HEK293 (cell line): ENCODE data around the gene CHST5.

ENCODE experiments used
- CTCF ChIA-PET: fragments of 350-600 bp; formaldehyde crosslinking; extraction: SDS; loops from one replicate; lab custom pipeline; 2021; ENCODE audit warnings: antibody characterized with exemption; lab: Yijun Ruan, JAX
- POLR2A ChIA-PET: fragments of 300-600 bp; formaldehyde crosslinking; extraction: SDS; loops from one replicate; lab custom pipeline; 2020; ENCODE audit warnings: antibody characterized with exemption, inconsistent platforms; lab: Yijun Ruan, JAX
- H3K27ac ChIP-seq: fragments of 200-500 bp; sonication (Bioruptor generic); 2 replicates; pipeline ENCODE4 v1.5.1; 2014; ENCODE audit warnings: low read depth, low read length, control low read depth, inconsistent platforms; ENCODE audit errors: extremely low read depth
- H3K36me3 ChIP-seq, 2 experiments: fragments of 200-500 bp in 1 of 2; sonication (Bioruptor generic) in 1 of 2; 1 replicate in 1 of 2; 2 replicates in 1 of 2; pipeline ENCODE4 v1.5.1; 2014 to 2017; ENCODE audit warnings: inconsistent platforms in 2 of 2, low read length in 2 of 2; ENCODE audit not compliant: control insufficient read depth in 2 of 2, insufficient read depth in 1 of 2
- H3K4me1 ChIP-seq: fragments of 200-500 bp; sonication (Bioruptor generic); 2 replicates; pipeline ENCODE4 v1.5.1; 2014; ENCODE audit warnings: mild to moderate bottlenecking, low read length, inconsistent platforms; ENCODE audit not compliant: control insufficient read depth, insufficient read depth
- H3K4me3 ChIP-seq: 2 replicates; pipeline ENCODE4 v1.5.1; 2011; ENCODE audit warnings: low read depth, mild to moderate bottlenecking, control low read depth, low read length, moderate library complexity
- H3K9me3 ChIP-seq: fragments of 200-500 bp; sonication (Bioruptor generic); 2 replicates; pipeline ENCODE4 v1.5.1; 2014; ENCODE audit warnings: low read depth, low read length, inconsistent platforms; ENCODE audit not compliant: control insufficient read depth, insufficient read depth
- EGR2 ChIP-seq: fragments of 450-650 bp; formaldehyde crosslinking; IDR thresholded peaks from 2 replicates; pipeline ENCODE4 v1.5.1; 2016; ENCODE audit warnings: low read depth, missing biosample characterization, missing genetic modification characterization
- KLF8 ChIP-seq: fragments of 450-650 bp; formaldehyde crosslinking; IDR thresholded peaks from 2 replicates; pipeline ENCODE4 v1.5.1; 2016; ENCODE audit warnings: missing biosample characterization, missing genetic modification characterization
- OSR2 ChIP-seq: fragments of 450-650 bp; formaldehyde crosslinking; IDR thresholded peaks from 2 replicates; pipeline ENCODE4 v1.5.1; 2016; ENCODE audit warnings: missing biosample characterization, missing genetic modification characterization
- SCRT1 ChIP-seq: fragments of 450-650 bp; formaldehyde crosslinking; IDR thresholded peaks from 2 replicates; pipeline ENCODE4 v1.5.1; 2016; ENCODE audit warnings: missing biosample characterization, missing genetic modification characterization, borderline replicate concordance
- SCRT2 ChIP-seq: fragments of 450-650 bp; formaldehyde crosslinking; IDR thresholded peaks from 2 replicates; pipeline ENCODE4 v1.5.1; 2016; ENCODE audit warnings: missing biosample characterization, missing genetic modification characterization
- ZBTB21 ChIP-seq: fragments of 450-650 bp; formaldehyde crosslinking; IDR thresholded peaks from 2 replicates; pipeline ENCODE4 v1.5.1; 2017; ENCODE audit warnings: missing biosample characterization, missing genetic modification characterization
- ZBTB8A ChIP-seq: fragments of 450-650 bp; formaldehyde crosslinking; IDR thresholded peaks from 2 replicates; pipeline ENCODE4 v1.5.1; 2016; ENCODE audit warnings: missing biosample characterization, missing genetic modification characterization
- ZFP37 ChIP-seq: fragments of 450-650 bp; formaldehyde crosslinking; IDR thresholded peaks from 2 replicates; pipeline ENCODE4 v1.5.1; 2016; ENCODE audit warnings: missing biosample characterization, missing genetic modification characterization
- ZNF140 ChIP-seq: fragments of 450-650 bp; formaldehyde crosslinking; IDR thresholded peaks from 2 replicates; pipeline ENCODE4 v1.5.1; 2016; ENCODE audit warnings: missing biosample characterization, missing genetic modification characterization
- ZNF274 ChIP-seq, 2 experiments: fragments of 200-500 bp in 1 of 2; fragments of 450-650 bp in 1 of 2; sonication (Bioruptor generic) in 1 of 2; formaldehyde crosslinking in 1 of 2; IDR thresholded peaks; 2 replicates each; pipeline versions ENCODE4 v1.5.1 to v1.6.1; 2014 to 2016; ENCODE audit warnings: borderline replicate concordance in 1 of 2, inconsistent platforms in 1 of 2, low read length in 1 of 2, missing biosample characterization in 1 of 2, missing genetic modification characterization in 1 of 2
- ZNF280C ChIP-seq: fragments of 450-650 bp; formaldehyde crosslinking; IDR thresholded peaks from 2 replicates; pipeline ENCODE4 v1.5.1; 2016; ENCODE audit warnings: missing biosample characterization, missing genetic modification characterization
- ZNF366 ChIP-seq: fragments of 450-650 bp; formaldehyde crosslinking; conservative IDR thresholded peaks from 2 replicates; pipeline ENCODE4 v1.5.1; 2016; ENCODE audit warnings: missing biosample characterization, missing genetic modification characterization
- ZNF501 ChIP-seq: fragments of 450-650 bp; formaldehyde crosslinking; IDR thresholded peaks from 2 replicates; pipeline ENCODE4 v1.5.1; 2016; ENCODE audit warnings: missing biosample characterization, missing genetic modification characterization
- ZNF518A ChIP-seq: fragments of 450-650 bp; formaldehyde crosslinking; conservative IDR thresholded peaks from 2 replicates; pipeline ENCODE4 v1.5.1; 2016; ENCODE audit warnings: low read depth, missing biosample characterization, missing genetic modification characterization
- ZNF548 ChIP-seq: fragments of 450-650 bp; formaldehyde crosslinking; IDR thresholded peaks from 2 replicates; pipeline ENCODE4 v1.5.1; 2016; ENCODE audit warnings: missing biosample characterization, missing genetic modification characterization
- ZNF629 ChIP-seq: fragments of 450-650 bp; formaldehyde crosslinking; IDR thresholded peaks from 2 replicates; pipeline ENCODE4 v1.5.1; 2017; ENCODE audit warnings: missing biosample characterization, missing genetic modification characterization
- ZNF768 ChIP-seq: fragments of 450-650 bp; formaldehyde crosslinking; IDR thresholded peaks from 2 replicates; pipeline ENCODE4 v1.5.1; 2018; ENCODE audit warnings: missing biosample characterization, mild to moderate bottlenecking, missing genetic modification characterization
- ZSCAN4 ChIP-seq: fragments of 450-650 bp; formaldehyde crosslinking; IDR thresholded peaks from 2 replicates; pipeline ENCODE4 v1.5.1; 2017; ENCODE audit warnings: missing biosample characterization, missing genetic modification characterization
- TF ChIP-seq, protein P1 (sequence below): fragments of 450-650 bp; formaldehyde crosslinking; IDR thresholded peaks from 2 replicates; pipeline ENCODE4 v1.5.1; 2017; ENCODE audit warnings: missing biosample characterization, missing genetic modification characterization
- TF ChIP-seq, protein P2 (sequence below): fragments of 450-650 bp; formaldehyde crosslinking; IDR thresholded peaks from 2 replicates; pipeline ENCODE4 v1.5.1; 2016; ENCODE audit warnings: missing biosample characterization, missing genetic modification characterization

CHST5 gene

DNA sequence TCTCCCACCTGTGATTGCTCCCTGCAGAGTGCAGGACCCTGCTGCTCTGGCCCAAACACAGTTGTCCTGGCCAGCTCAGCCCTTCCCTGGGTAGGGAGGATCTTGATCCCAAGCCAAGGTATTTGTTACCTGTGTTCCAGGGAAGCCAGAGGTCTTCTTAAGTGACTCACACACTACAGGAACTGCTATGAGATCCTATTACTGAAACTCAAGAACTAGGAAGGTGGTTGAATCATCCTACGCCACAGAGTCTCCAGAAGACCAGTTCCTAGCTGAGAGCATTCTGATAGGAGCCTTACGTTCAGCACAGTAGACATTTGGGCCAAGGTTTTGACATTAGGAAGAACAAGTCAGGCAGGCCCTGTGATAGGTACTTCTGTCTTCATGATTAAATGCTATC lies 52.7 kb downstream of the CHST5 start:
- ChIA-PET POLR2A (interaction anchor here (1.0 kb wide), 1 partner anchor 9 kb away, joined by 3 read pairs; no protein-coding TSS in a partner anchor), CTCF (interaction anchor here (0.6 to 2.1 kb wide), 3 partner anchors 14 to 34 kb away, joined by 4 to 5 read pairs (median 4); no protein-coding TSS in a partner anchor)
- TF ChIP-seq ZNF629 (peak; percentile 30; the same call in 1 of the 2 replicates), ZFP37 (tag by site-specific recombination) (no peak), ZBTB8A (tag by site-specific recombination) (no peak), KLF8 (tag by site-specific recombination) (peak; percentile 40; the same call in 1 of the 2 replicates), ZNF366 (tag by site-specific recombination) (0 out of 2 replicates have a peak, but pooled peaks have one; percentile 13), ZNF518A (tag by site-specific recombination) (no peak), ZSCAN4 (tag by site-specific recombination) (no peak)
- TF ChIP-seq, protein P1, sequence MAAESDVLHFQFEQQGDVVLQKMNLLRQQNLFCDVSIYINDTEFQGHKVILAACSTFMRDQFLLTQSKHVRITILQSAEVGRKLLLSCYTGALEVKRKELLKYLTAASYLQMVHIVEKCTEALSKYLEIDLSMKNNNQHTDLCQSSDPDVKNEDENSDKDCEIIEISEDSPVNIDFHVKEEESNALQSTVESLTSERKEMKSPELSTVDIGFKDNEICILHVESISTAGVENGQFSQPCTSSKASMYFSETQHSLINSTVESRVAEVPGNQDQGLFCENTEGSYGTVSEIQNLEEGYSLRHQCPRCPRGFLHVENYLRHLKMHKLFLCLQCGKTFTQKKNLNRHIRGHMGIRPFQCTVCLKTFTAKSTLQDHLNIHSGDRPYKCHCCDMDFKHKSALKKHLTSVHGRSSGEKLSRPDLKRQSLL (tag by site-specific recombination): no peak
- TF ChIP-seq, protein P2, sequence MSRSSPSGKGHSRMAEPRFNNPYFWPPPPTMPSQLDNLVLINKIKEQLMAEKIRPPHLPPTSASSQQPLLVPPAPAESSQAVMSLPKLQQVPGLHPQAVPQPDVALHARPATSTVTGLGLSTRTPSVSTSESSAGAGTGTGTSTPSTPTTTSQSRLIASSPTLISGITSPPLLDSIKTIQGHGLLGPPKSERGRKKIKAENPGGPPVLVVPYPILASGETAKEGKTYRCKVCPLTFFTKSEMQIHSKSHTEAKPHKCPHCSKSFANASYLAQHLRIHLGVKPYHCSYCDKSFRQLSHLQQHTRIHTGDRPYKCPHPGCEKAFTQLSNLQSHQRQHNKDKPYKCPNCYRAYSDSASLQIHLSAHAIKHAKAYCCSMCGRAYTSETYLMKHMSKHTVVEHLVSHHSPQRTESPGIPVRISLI (tag by site-specific recombination): no peak
- Histone ChIP-seq H3K27ac (0 out of 2 replicates have a peak overlapping the region, but pooled peaks have one; percentile 11), H3K4me3 (no peak overlapping the region), H3K9me3 (no peaks in the 10 kb centered on the region), H3K36me3 (peaks cover 0 to 5% of the 10 kb centered on the region in 2 experiments; a peak in 1 of 3 replicates), H3K4me1 (no peaks in the 10 kb centered on the region)

DNA sequence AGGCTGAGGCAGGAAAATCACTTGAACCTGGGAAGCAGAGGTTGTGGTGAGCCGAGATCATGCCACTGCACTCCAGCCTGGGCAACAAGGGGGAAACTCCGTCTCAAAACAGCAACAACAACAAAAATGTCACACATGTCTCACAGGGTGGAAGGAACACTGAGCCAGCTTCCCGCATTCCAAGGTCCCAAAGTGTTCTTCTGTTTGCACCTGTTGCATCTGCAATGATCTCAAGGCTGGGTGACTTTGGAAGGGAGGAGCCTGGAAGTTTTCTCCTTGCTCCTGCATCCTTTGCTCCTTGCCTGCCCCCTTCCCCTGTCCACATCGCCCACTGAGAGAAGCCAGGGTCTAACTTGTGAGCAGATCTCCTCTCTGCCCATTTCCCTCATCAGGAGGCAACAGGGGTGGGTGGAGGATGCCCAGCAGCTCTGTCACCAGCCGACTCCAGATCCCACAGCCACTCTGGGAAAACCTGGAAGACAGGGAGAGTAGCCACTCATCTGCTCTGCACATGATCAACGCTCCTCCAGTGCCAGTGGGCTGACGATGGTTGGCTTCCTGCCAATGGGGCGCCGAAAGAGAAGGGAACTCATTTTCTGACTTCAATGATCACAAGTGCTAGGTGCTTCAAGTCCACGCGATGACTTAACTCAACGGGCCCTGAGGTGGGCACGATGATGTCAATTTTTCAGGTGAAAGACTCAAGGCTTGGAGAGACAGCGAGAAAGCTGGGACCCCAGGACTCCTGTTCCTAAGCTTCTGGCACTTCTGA lies 53.3 kb downstream of the CHST5 start:
- ChIA-PET CTCF (interaction anchor here (0.9 to 1.6 kb wide), 2 partner anchors 10 to 15 kb away, joined by 4 read pairs; no protein-coding TSS in a partner anchor), POLR2A (interaction anchor here (1.0 kb wide), 1 partner anchor 9 kb away, joined by 3 read pairs; no protein-coding TSS in a partner anchor)
- Histone ChIP-seq H3K4me3 (no peak overlapping the region), H3K27ac (no peak overlapping the region), H3K36me3 (peaks cover 0 to 5% of the 10 kb centered on the region in 2 experiments; a peak in 1 of 3 replicates), H3K4me1 (no peaks in the 10 kb centered on the region), H3K9me3 (no peaks in the 10 kb centered on the region)
- TF ChIP-seq ZNF280C (tag by site-specific recombination) (no peak), ZBTB21 (tag by site-specific recombination) (no peak), ZNF768 (no peak), ZNF140 (no peak), SCRT1 (tag by site-specific recombination) (peak; percentile 75), ZNF548 (tag by site-specific recombination) (no peak), SCRT2 (tag by site-specific recombination) (peak; percentile 94), ZNF501 (no peak), EGR2 (tag by site-specific recombination) (no peak), ZNF274 (IDR thresholded peaks at IDR 0.05; ENCODE audit: low read length) (no peak), ZNF274 (tag by site-specific recombination; IDR thresholded peaks at IDR 0.05; ENCODE audit: borderline replicate concordance) (no peak), OSR2 (tag by site-specific recombination) (no peak), ZSCAN4 (tag by site-specific recombination) (no peak)
